GM21515 (cell line): Measurements from ENCODE around the gene IQGAP2.

ENCODE experiments used
- ATAC-seq: cut with Tn5 transposase; IDR thresholded peaks from one replicate; pipeline ENCODE4 v1.9.1; 2021; ENCODE audit not compliant: unreplicated experiment

The IQGAP2 gene

DNA sequence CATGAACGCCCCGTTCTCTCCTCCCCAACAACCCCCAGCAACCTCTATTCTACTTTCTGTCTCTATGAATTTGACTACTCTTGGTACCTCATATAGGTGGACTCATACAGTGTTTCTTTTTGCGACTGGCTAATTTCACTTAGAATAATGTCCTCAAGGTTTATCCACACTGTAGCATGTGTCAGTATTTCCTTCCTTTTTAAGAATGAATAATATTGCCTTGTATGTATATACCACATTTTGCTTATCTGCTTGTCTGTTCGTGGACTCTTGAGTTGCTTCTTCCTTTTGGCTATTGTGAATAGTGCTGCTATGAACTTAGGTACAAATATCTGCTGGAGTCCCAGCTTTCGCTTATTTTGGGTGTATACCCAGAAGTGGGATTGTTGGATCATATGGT, 42.7 kb downstream of the IQGAP2 start:
- ATAC-seq = no peak

DNA sequence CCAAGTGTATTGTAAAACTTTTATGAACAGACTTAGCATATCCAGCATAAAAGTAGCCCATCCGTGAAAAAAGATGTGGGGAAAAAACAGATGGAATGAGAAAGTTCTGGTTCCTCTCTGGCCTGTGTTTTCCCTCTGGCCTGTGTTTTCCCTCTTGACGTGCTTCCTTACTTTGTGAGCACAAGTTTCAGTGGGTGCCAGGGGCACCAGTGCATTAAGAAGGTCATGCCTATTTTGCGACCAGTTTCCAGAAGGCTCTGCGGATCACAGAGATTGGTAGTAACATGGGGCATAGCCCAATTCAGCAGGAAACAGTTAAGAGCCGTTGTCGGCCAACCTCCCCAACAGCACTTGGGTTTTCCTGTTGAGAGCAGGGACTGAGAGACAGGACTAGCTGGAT, 43.7 kb downstream of the IQGAP2 start:
- no peak for ATAC-seq

DNA sequence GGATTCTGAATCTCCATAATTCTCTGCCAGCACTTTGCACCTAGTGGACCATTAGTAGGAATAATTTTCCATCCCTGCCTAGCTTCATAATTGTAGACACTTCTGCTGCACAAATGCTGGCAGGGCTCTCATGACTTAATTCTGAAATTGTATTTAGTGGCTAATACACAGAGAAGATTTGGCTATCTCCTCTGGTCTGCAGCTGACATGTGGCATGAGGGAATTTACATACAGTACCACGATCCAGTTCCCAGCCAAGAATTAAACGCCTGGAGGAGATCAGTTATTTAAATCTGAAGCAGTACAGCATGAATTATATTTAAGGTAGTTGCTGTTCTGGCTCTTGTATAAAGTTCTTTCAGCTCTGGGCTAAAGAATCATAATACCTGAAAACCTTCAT, 46.5 kb downstream of the IQGAP2 start:
- ATAC-seq = no peak

DNA sequence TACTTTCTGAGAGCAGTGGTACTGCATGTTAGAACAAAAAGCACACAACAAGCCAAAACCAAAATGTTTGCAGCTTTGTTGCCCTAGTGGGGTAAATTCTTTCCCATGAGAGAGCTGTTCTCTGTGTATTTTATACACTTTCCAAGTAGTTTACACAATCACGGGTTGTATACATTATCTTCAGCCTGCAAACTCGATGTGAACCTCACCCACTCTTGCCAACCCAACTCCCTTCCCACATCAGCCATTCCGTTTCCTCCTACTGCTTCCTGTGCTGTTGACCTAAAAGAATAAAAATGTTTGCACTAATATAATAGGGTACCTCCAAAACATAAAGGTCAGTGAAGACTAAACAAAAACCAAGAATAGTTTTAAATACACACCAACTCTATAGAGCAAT, 47.0 kb downstream of the IQGAP2 start:
- no peak for ATAC-seq

DNA sequence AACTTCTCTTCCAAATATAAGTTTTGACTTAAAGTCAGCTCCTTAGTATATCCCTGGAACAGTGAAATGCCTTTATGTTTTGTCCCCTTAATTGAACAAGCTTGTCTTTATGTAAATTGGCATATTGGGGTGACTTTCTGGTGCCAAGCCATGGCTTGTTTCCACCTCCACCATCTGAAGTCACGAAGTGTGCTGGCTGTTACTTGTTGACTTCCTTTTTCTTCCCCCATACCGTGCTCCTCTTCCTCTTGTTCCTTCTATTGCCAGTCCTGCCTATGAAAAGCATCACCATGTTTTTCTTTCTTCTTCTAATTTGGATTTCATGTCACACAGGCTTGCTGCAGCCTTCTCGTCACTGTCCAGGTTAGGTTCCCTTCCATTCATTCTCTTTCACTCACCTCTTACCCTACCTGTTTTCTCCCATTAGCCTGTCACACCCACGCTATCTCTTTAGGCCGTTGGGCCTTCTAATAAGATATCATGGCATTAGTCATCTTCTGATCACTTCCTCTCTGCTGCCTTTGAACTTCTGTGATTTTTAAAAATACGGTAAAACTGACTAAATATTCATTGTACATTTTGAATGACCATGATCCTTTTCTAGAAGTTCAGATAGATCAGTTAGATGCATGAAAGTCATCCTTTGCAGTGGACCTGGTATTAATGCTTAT, 48.1 kb downstream of the IQGAP2 start:
- no peak for ATAC-seq

DNA sequence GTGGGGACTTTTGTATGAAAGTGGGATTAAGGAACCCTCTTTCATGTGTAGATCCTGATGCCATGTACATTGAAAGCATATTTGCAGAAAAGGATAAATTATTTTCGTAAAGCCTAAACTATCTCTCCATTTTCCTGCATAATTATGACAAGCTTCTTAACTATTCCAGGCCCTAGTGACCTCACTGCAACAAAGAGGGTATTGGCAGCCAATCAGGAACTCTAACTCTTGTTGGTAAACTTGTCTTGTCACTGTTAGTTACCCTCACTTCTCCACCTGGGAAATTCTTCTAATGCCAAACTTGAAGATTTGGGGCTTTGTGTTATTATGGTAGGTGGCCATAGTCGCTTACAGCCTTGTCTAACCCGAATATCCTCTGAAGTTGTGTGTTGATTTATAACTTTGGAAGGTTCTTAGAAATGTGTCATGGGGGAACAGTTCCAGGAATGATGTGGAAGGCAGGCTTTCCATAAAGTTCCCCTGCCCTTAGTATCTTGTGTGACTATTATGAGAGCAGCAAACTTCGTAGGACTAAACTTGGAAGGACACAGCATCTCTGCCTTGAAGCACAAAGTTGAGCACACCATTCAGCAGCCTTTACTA, 52.5 kb downstream of the IQGAP2 start:
- no peak for ATAC-seq

DNA sequence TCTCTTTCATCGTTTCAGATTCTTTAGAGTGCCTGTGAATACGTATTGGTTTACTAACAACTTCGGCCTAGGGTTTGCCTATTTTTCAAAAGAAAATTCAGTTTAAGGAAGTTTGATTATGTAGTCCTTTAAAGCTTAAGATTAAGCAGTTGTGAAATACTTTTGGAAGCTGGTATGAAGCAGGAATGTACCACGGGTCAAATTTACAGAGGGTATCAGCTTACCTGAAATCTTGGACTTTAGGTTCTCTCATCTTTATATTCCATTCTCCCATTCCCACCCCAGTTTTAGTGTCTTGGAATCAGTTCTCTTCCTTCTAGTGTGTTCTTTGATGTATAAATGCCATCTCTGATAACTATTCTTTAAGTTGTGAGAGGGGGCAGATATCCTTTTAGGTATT, 53.2 kb downstream of the IQGAP2 start:
- ATAC-seq = no peak

DNA sequence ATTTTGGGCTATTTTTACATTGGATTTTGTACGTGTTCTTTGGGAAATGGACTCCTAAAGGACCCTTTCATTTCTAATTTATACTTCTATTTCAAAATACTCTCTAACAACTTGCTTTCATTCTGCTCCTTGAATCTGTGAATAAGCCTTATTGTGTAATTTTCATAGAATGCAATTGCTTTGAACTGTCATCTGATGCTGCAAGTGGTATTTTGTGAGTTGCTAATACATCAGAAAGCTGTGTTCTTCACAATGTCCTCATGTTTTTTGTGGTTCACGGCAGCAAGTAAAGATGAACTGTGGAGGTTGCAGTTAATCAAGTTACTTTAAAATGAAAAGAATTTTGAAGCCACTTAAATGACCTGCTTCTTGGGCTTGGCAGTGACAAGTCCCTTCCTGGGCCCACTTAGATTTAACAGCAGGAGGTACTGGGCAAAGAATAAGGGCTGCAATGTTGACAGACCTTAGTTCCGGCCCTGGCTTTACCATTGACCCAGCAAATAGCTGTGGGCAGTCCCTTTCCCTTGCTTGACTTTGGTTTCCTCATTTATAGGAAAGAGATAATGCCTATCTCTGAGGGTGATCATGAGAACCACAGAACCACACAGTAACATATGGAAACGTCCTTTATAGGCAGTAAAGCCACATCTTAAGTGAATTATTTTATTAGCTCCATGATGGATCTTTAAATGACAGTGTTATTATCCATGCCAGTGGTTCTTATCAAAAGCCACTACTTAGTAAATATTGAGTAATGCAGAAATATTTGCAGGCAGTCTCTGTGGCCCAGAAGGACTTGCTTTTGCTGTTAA, 54.8 kb downstream of the IQGAP2 start:
- no peak for ATAC-seq

DNA sequence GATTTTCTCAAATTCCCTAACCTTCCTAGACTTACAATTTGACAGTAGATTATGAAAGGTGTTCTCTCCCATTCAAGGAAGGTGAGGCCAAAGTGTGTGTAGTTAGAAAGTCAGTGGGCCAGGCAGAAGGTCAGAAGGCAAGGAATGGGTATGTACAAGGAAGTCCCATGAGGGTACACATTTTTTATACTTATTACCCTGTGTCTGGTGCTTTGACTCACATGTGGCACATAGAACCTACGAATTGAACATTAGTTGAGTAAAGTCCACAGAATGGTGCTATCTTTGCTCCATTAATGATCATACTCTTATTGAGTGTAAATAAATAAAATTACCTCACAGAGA, 55.4 kb downstream of the IQGAP2 start:
- no peak for ATAC-seq

DNA sequence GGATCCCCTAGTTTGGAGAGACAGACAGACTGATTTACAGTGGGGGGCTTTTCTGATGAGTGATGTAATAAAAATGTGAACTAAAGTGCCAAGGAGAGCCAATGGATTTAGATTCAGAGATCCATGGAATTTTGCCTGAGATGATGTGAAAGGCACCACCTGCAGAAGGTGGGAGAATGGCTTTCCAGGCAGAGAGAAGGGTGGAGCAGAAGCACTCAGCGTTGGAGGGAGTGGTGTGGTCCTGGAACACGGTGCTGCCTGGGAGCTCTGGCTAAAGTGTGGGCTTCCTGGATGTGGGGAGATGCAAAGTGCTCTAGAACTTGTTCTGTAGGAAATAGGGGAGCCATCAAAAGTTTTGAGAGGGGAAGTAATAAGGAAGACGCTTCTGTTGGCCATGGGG, 57.0 kb downstream of the IQGAP2 start:
- ATAC-seq = no peak

DNA sequence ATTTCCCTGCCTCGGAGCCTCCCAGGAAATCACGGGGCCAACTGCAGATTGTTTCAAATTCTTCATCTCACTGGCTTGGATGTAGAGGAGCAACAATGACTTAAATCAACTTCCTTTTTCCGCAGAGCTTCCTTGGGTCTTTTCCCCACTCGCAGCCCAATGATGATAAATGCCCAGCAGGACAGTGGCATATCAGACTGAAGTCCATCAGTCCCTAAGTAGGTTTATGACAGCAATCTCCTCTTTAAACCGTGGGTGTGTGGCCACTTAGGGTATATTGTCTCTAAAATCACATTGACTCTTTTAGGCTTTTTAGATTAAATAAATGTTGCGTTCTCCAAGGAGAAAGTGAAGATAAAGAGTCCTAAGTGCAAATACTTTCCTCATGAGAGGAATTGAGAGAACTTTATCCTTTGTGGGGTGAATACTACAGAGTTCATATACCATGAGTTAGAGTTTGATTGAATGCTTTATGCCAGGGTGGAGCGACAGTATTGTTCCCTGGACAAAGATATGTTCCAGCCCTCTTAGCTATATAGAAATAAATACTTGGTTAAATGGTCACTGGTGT, 59.1 kb downstream of the IQGAP2 start:
- ATAC-seq = no peak

DNA sequence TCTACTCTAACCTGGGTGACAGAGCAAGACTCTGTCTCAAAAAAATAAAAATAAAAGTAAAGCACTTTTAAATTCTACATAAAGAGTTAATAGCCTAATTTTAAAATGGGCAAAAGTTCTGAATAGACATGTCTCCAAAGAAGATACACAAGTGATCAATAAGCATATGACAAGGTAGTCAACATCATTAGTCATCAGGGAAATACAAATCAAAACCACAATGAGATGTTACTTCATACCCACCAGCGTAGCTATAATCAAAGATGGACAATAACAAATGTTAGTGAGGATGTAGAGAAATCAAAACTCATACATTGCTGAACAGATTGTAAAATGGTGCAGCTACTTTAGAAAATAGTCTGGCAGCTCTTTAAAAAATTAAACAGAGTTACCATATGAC, 64.1 kb downstream of the IQGAP2 start:
- no peak for ATAC-seq

DNA sequence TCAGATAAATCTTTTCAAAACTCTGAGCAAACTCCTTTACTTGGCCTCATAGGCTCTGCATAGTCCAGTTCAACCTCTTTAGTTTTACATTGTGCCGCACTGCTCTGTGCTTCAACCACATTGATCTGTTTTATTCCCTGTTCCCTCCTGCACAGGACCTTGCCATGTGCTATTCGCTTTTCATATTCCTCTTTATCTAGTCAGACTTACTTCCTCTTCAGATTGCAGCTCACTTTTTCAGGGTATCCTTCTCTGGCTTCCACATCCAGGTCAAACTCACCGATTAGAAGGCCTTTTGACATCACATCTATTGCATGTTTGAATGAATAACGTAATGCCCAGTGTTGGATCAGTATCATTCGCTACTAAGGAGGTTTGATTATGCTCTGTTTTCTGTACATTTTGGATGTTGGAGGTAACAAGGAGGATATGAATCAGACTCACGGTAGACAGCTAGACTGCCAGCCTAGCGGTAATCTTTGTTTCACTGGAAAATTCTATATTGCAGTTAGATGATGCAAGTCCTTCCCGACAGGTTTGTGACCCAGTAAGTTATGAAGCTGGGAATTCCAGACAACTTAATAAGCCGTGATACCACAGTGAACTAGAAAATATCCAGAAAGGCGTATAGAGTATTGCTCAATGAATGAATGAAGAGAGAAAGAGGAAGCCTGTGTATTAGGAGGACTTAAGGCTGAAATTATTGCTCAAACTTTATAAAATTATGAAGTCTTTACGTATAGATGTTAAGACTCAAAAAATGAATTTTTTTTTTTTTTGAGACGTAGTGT, 65.7 kb downstream of the IQGAP2 start:
- no peak for ATAC-seq

DNA sequence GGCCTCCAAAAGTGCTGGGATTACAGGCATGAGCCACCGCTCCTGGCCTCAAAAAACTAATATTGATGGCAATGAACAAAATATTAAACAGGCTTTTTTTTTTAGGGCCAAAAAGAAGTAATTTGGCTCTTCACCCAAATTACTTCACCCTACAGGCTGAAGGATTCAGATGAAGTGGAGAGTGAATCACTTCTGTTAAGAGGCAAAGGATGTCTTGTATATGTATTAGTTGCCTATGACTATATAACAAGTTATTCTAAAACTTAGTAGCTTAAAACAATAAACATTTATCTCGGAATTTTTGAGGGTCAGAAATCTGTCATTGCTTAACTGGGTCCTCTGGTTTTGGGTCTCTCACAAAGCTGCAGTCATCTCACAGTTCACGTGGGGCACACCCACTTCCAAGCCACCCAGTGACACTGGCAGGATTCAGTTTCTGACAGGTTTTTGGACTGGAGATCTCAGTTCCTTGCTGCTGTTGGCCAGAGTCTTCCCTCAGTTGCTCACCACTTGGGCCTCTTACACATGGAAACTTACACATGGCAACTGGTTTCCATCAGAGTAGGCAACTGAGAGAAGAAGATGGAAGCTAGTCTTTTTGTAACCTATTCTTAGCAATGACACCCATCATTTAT, 66.7 kb downstream of the IQGAP2 start:
- ATAC-seq = no peak

DNA sequence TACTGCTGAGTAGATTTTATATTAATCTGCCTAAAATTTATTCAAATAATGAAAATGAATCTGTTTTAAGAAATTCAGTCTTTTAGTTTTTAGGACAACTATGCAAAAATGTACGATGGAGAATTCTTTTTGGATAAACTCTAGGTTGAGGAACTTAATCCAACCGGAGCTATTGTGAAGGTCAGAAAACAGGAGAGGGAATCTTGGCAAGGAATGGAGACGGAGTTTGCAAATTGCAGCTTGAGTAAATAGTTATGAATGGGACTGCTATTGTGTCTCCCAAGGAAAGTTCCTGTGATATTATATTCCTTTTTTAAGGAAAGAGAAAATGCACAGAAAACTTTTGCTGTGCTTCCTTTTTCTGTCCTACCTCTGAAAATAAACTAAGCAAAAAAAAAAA, 67.9 kb downstream of the IQGAP2 start:
- no peak for ATAC-seq

DNA sequence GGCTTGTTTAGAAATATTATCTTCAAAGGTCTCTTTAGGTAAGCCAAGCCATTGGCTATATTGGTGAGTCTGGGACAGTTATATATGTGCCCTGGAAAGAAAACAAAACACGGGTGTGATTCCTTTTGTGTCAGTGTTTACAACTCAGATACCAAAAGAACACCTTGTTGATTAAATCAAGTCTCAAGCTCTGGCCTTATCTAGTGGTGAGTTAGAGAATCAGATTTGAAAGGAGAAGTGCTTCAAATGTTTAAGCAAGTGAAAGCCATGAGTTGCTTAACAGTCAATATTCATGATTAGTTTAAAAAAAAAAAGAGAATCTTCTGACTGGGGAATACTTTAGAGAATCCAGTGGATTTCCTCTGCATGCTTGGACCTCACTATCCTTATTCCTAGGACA, 68.3 kb downstream of the IQGAP2 start:
- no peak for ATAC-seq

DNA sequence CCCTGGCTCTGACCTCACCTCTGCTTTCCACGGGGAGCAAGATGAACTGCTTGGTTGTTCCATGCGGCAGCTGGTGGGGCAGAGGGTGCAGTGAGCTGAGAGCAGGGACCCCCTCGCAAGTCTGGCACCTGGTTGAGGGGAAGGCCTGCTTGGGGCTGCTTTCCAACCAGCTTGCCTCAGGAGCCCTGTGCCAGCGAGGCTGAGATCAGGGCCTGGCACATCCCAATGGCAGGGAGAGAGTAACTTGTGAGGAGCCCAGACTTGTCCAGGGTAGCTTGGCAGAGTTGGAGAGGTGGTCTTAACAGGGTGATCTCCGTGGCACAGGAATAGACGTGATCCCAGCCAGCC, 68.9 kb downstream of the IQGAP2 start:
- no peak for ATAC-seq

DNA sequence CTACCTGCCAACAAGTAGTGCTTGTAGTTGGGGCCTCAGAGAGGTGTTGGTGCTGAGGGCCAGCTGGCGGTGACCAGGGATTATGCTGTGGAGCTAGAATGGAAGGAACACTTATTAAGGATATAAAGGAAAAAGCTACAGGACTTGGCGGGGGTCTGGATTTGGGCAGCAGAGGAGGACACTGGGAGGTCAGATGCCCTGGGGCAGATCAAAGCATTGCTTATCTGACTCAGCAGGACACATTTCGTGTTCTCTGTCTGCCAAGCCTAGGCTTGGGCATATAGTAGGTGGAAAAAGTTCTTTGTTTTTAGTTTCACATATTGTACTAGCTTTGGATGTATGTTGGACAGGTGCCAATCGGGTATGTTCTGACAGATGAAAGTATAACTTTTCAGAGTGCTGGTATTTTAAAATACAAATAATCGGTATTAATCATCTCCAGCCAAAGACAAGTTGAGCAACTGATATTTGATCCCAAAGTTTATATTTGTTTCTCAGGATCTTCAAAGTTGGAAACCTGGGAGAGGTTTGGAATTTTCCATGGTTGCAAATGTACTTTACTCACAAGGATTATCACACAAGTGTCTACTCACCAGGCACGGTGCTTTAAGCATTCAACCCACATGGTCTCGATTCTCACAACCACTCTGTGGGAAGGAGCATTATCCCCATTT, 69.4 kb downstream of the IQGAP2 start:
- no peak for ATAC-seq

DNA sequence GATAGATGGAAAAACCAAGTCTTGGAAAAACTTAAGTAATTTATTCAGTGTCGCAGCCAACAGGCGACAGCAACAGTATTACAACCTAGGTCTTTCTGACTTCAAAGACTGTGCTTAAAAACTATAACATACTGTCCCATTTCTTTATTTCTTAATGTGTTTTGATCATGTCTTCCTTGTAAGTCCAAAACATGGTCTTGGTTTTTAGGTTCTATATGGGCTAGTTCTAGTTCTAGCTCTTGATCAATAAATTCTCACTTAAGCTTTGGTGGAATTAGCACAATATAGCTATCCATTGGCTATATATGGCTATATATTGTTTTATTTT, 69.9 kb downstream of the IQGAP2 start:
- no peak for ATAC-seq

DNA sequence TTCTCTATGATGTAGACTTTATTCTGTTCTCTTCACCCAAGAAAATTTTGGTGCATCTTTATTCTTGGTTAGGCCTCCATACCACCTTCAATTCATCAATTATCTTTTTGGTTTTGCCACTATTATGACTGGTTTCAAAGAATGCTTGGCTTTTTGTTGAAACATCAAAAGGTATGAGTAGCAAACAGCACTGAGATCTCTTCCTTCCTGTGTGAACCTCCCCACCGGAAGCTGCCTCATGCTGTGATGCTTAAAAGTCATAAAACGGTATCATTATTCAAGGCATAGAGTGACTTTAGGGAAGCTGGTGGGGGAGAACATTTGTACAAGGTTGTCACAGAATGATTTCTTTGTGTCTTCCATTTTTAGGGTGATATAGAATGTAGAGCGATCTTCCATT, 70.6 kb downstream of the IQGAP2 start:
- no peak for ATAC-seq

DNA sequence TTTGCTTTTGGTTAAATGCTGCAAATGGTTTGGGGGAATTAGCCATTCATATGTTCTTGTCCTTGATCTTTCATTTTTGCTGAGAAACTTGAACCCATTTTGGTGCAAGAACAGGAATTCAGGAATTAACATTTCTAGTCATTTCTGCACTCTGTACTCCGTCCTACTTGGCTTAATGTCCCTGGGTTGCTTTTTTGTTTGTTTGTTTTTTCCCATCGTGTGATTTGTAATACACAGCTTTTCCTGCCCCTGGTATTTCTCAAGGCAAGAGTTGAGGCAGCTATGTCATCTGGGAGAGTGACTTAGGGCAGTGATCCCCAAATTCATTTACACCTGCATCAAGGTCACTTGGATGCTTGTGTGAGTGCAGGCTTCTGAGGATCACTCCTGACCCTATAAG, 71.3 kb downstream of the IQGAP2 start:
- ATAC-seq = no peak
